NB4 (cell line): ENCODE data around the gene RDX.

Experiments
- POLR2A ChIP-seq: IDR thresholded peaks from 2 replicates; pipeline ENCODE4 v1.6.1; 2011; ENCODE audit warnings: mild to moderate bottlenecking; ENCODE audit not compliant: insufficient read length; ENCODE audit errors: extremely low read depth
- TF ChIP-seq, protein P1 (sequence below): IDR thresholded peaks from one replicate; pipeline ENCODE4 v1.5.1; 2012; ENCODE audit warnings: low read depth, low read length
- TF ChIP-seq, protein P2 (sequence below): IDR thresholded peaks from 2 replicates; pipeline ENCODE4 v1.6.1; 2011; ENCODE audit warnings: low read depth, low read length

DNA sequence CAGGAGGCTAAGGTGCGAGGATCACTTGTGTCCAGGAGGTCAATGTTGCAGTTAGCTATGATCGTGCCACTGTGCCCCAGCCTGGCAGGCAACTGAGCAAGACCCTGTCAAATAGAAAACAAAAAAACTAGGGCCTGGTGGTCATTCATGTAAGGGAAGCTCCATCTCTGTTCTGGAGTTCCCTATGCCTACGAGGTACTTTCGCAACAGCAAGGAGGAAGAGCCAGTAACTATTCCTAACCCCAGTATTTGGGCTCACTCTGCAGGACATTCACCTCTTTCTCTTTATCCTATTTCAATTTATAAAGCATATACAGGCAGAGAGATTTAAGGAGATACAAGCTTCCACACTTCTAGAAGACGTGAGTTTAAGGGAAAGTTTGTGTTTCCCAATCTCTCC, 46.6 kb downstream of the RDX start:
- TF ChIP-seq, protein P1, sequence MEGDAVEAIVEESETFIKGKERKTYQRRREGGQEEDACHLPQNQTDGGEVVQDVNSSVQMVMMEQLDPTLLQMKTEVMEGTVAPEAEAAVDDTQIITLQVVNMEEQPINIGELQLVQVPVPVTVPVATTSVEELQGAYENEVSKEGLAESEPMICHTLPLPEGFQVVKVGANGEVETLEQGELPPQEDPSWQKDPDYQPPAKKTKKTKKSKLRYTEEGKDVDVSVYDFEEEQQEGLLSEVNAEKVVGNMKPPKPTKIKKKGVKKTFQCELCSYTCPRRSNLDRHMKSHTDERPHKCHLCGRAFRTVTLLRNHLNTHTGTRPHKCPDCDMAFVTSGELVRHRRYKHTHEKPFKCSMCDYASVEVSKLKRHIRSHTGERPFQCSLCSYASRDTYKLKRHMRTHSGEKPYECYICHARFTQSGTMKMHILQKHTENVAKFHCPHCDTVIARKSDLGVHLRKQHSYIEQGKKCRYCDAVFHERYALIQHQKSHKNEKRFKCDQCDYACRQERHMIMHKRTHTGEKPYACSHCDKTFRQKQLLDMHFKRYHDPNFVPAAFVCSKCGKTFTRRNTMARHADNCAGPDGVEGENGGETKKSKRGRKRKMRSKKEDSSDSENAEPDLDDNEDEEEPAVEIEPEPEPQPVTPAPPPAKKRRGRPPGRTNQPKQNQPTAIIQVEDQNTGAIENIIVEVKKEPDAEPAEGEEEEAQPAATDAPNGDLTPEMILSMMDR: no peak
- TF ChIP-seq POLR2A: no peak
- TF ChIP-seq, protein P2, sequence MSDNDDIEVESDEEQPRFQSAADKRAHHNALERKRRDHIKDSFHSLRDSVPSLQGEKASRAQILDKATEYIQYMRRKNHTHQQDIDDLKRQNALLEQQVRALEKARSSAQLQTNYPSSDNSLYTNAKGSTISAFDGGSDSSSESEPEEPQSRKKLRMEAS: no peak
